ENCODE results near the gene RPS6KA6.
A peak's percentile ranks its signal among the peaks of the same experiment; 100 is the strongest.

The RPS6KA6 gene

GRCh38 chrX:84187533-84188319, at the start of gene RPS6KA6:
TSS of gene RPS6KA6 (minus strand) at chrX:84188199. CDS start at chrX:84187899, 300 bp downstream.
- DNase-seq (ENCODE audit: low read depth) = peak; percentile 20

GRCh38 chrX:84224741-84225140, 36.7 kb upstream of the RPS6KA6 start:
- DNase-seq (ENCODE audit: low read depth) = no peak

- no peak for DNase-seq (ENCODE audit: low read depth)
Observed at GRCh38 chrX:84223261-84223660, 35.3 kb upstream of the RPS6KA6 start.

- no peak for DNase-seq (ENCODE audit: low read depth)
Observed at GRCh38 chrX:84221181-84221580, 33.2 kb upstream of the RPS6KA6 start.

- no peak for DNase-seq (ENCODE audit: low read depth)
Observed at GRCh38 chrX:84219551-84219950, 31.6 kb upstream of the RPS6KA6 start.

- DNase-seq (ENCODE audit: low read depth) = no peak
Observed at GRCh38 chrX:84218726-84219125, 30.7 kb upstream of the RPS6KA6 start.

- no peak for DNase-seq (ENCODE audit: low read depth)
Observed at GRCh38 chrX:84216881-84217280, 28.9 kb upstream of the RPS6KA6 start.

- DNase-seq (ENCODE audit: low read depth) = no peak
Observed at GRCh38 chrX:84216406-84216805, 28.4 kb upstream of the RPS6KA6 start.

- DNase-seq (ENCODE audit: low read depth) = no peak
Observed at GRCh38 chrX:84205276-84205675, 17.3 kb upstream of the RPS6KA6 start.

GRCh38 chrX:84199688-84200087, 11.7 kb upstream of the RPS6KA6 start:
- DNase-seq (ENCODE audit: low read depth) = no peak

GRCh38 chrX:84197550-84197949, 9.6 kb upstream of the RPS6KA6 start:
- no peak for DNase-seq (ENCODE audit: low read depth)

GRCh38 chrX:84192006-84192405, 4.0 kb upstream of the RPS6KA6 start:
- DNase-seq (ENCODE audit: low read depth) = no peak

GRCh38 chrX:84189125-84189524, 1.1 kb upstream of the RPS6KA6 start:
- DNase-seq (ENCODE audit: low read depth) = no peak

- DNase-seq (ENCODE audit: low read depth) = peak; percentile 49
Observed at GRCh38 chrX:84188320-84188834, 378 bp upstream of the RPS6KA6 start.

GRCh38 chrX:84186603-84187532, 1.1 kb downstream of the RPS6KA6 start:
- DNase-seq (ENCODE audit: low read depth) = no peak

- no peak for DNase-seq (ENCODE audit: low read depth)
Observed at GRCh38 chrX:84182516-84182915, 5.5 kb downstream of the RPS6KA6 start.

GRCh38 chrX:84175958-84176357, 12.0 kb downstream of the RPS6KA6 start:
- no peak for DNase-seq (ENCODE audit: low read depth)

GRCh38 chrX:84175274-84175673, 12.7 kb downstream of the RPS6KA6 start:
- DNase-seq (ENCODE audit: low read depth) = no peak

GRCh38 chrX:84174348-84174747, 13.7 kb downstream of the RPS6KA6 start:
- DNase-seq (ENCODE audit: low read depth) = no peak

- no peak for DNase-seq (ENCODE audit: low read depth)
Observed at GRCh38 chrX:84170931-84171330, 17.1 kb downstream of the RPS6KA6 start.

- no peak for DNase-seq (ENCODE audit: low read depth)
Observed at GRCh38 chrX:84168574-84168973, 19.4 kb downstream of the RPS6KA6 start.

GRCh38 chrX:84168095-84168494, 19.9 kb downstream of the RPS6KA6 start:
- peak; percentile 26 for DNase-seq (ENCODE audit: low read depth)

GRCh38 chrX:84165711-84166110, 22.3 kb downstream of the RPS6KA6 start:
- DNase-seq (ENCODE audit: low read depth) = no peak
